Psoas muscle (tissue), 8 donors: ENCODE data around the gene TMEM108. TPM values are rescaled to one million over a fixed set of nuclear protein-coding genes. Genes with fewer than 3 reads are reported as not detected.

Experiments used
- ATAC-seq, 4 donors: fragments of 200-7000 bp; cut with Tn5 transposase; one replicate each; pipeline ENCODE4 v1.9.1; 2020; ENCODE audit warnings: moderate library complexity in 3 of 4, mild to moderate bottlenecking in 2 of 4
- DNase-seq, 2 donors: peaks; one replicate each; pipeline ENCODE4 v3.0.0-alpha.2; 2020
- H3K27ac ChIP-seq: fragments of 200-600 bp; one replicate; pipeline ENCODE4 v1.8.0; 2022
- H3K27me3 ChIP-seq, 3 donors: fragments of 200-600 bp in 1 of 3; one replicate each; pipeline versions ENCODE4 v1.6.1 to v1.8.0; 2013 to 2022; ENCODE audit warnings: low read length in 2 of 3, mild to moderate bottlenecking in 2 of 3, moderate library complexity in 1 of 3; ENCODE audit not compliant: insufficient read depth in 3 of 3
- H3K36me3 ChIP-seq, 2 donors: fragments of 200-600 bp in 1 of 2; one replicate each; pipeline versions ENCODE4 v1.6.1 to v1.8.0; 2013 to 2022; ENCODE audit warnings: low read depth in 1 of 2, mild to moderate bottlenecking in 1 of 2, moderate library complexity in 1 of 2; ENCODE audit not compliant: insufficient read depth in 1 of 2
- H3K4me1 ChIP-seq: fragments of 200-600 bp; one replicate; pipeline ENCODE4 v1.8.0; 2022
- H3K4me3 ChIP-seq: fragments of 200-600 bp; one replicate; pipeline ENCODE4 v1.8.0; 2022; ENCODE audit warnings: mild to moderate bottlenecking
- H3K9me3 ChIP-seq: fragments of 200-600 bp; one replicate; pipeline ENCODE4 v1.8.0; 2022
- CTCF ChIP-seq: fragments of 200-600 bp; IDR thresholded peaks from one replicate; pipeline ENCODE4 v1.8.0; 2022; ENCODE audit warnings: antibody characterized with exemption
- WGBS, 3 donors: extraction: QIAGEN DNeasy Blood & Tissue Kit; methylation state at CpG; one replicate each; pipeline versions ENCODE4 v1.1.6 to v1.1.7; 2013; 5-methylcytosine and 5-hydroxymethylcytosine counted together
- intact Hi-C, 2 donors: fragments of 100-400 bp; cut with DNase I; formaldehyde crosslinking; loops; one replicate each; pipeline versions ENCODE4 v1.11.0 to v1.14.2; 2022
- polyA plus RNA-seq, 3 donors: library from polyadenylated mRNA; stranded (reverse); fragments of 200-250 nt; gene quantifications; one replicate each; pipeline ENCODE4 v1.2.3, GENCODE V29; 2013
- total RNA-seq, 4 donors: library from RNA; stranded (reverse); fragmentation: NEBNext Ultra II Directional in 2 of 4; extraction: Animal tissue kit (Norgen Biotek cat#: 25700) in 2 of 4; gene quantifications; one replicate each; pipeline versions ENCODE4 v1.2.1 to v1.2.4, GENCODE V29; 2021 to 2023
- donor health status: healthy with polysubstance abuse.
- donor health status: DM: no; HTN: no; CAD: no; lungs with moderate emphysema.
- donor health status: Bipolar disorder and iron deficiency.
- donor health status: healthy.
- donor health status: DM: yes; HTN: yes; CAD: no.
- donor health status: DM: no; HTN: no; CAD: no.
- donor health status: DM: no; HTN: no; CAD: no.
- donor health status: DM: yes; HTN: yes; CAD: no.

The TMEM108 gene
- total and polyA plus RNA-seq, 7 donors: 2.4 to 10.5 (median 6.5) TPM

- WGBS, 3 donors: 81 to 84% (median 82%) methylated on average over 1 of the region's 1 CpG
- intact Hi-C loops: no loop called here
- DNase-seq: no peak
These were observed 150.8 kb downstream of the TMEM108 start for GRCh38 chr3:133188996-133189395.

GRCh38 chr3:133189893-133190292 is 151.7 kb downstream of the TMEM108 start:
- intact Hi-C loops: no loop called here
- no peaks in the 10 kb centered on the region for H3K36me3 ChIP-seq
- WGBS, 3 donors: 90 to 97% (median 95%) methylated on average over 1 of the region's 1 CpG
- no peak for DNase-seq
- H3K27ac ChIP-seq: no peak overlapping the region
- no peak overlapping the region for H3K4me3 ChIP-seq
- H3K4me1 ChIP-seq: no peaks in the 10 kb centered on the region
- no peaks in the 10 kb centered on the region for H3K9me3 ChIP-seq
- no peaks in the 10 kb centered on the region for H3K27me3 ChIP-seq
- no peak for TF ChIP-seq CTCF
- ATAC-seq: no peak

More at GRCh38 chr3:133188996-133189395, 150.8 kb downstream of the TMEM108 start:
- Histone ChIP-seq H3K4me3 (no peak overlapping the region), H3K4me1 (no peaks in the 10 kb centered on the region), H3K9me3 (no peaks in the 10 kb centered on the region), H3K27me3 (no peaks in the 10 kb centered on the region), H3K36me3 (no peaks in the 10 kb centered on the region), H3K27ac (no peak overlapping the region)
- no peak for TF ChIP-seq CTCF
- no peak for ATAC-seq

- no peaks in the 10 kb centered on the region for H3K4me1 ChIP-seq
- no peak overlapping the region for H3K4me3 ChIP-seq
- H3K36me3 ChIP-seq: no peaks in the 10 kb centered on the region
- intact Hi-C loops: no loop called here
- no peaks in the 10 kb centered on the region for H3K9me3 ChIP-seq
- no peaks in the 10 kb centered on the region for H3K27me3 ChIP-seq
- 70 to 91% (median 77%) methylated on average over 2 of the region's 2 CpGs for WGBS, 3 donors
- no peak for TF ChIP-seq CTCF
- no peak overlapping the region for H3K27ac ChIP-seq
- no peak for ATAC-seq
- DNase-seq: no peak
These were observed 153.6 kb downstream of the TMEM108 start for GRCh38 chr3:133191818-133192217.

- Histone ChIP-seq H3K36me3 (no peaks in the 10 kb centered on the region), H3K9me3 (no peaks in the 10 kb centered on the region), H3K27ac (no peak overlapping the region), H3K27me3 (no peaks in the 10 kb centered on the region), H3K4me3 (no peak overlapping the region), H3K4me1 (no peaks in the 10 kb centered on the region)
- 76 to 81% (median 77%) methylated on average over 9 of the region's 9 CpGs for WGBS, 3 donors
- TF ChIP-seq CTCF: no peak
- no peak for ATAC-seq
- DNase-seq: no peak
- intact Hi-C loops: no loop called here
These were observed 154.3 kb downstream of the TMEM108 start for GRCh38 chr3:133192363-133192945.

- DNase-seq (no peak), ATAC-seq (no peak)
- Histone ChIP-seq H3K9me3 (no peaks in the 10 kb centered on the region), H3K4me1 (no peaks in the 10 kb centered on the region), H3K27me3 (no peaks in the 10 kb centered on the region), H3K36me3 (no peaks in the 10 kb centered on the region), H3K27ac (no peak overlapping the region), H3K4me3 (no peak overlapping the region)
- intact Hi-C loops: no loop called here
- TF ChIP-seq CTCF: no peak
These were observed 154.8 kb downstream of the TMEM108 start for GRCh38 chr3:133192967-133193366.
